Loucy (cell line): ENCODE data around the gene LTC4S.

Experiments
- H2AFZ ChIP-seq: fragments of 200-600 bp; sonication (generic); 2 replicates; pipeline ENCODE4 v1.6.0; 2016; ENCODE audit warnings: antibody characterized with exemption, mild to moderate bottlenecking, low read length, moderate library complexity
- H3F3A ChIP-seq: fragments of 200-600 bp; 2 replicates; pipeline ENCODE4 v1.6.0; 2016; ENCODE audit warnings: antibody characterized with exemption, low read depth, mild to moderate bottlenecking
- H3K27me3 ChIP-seq: fragments of 200-600 bp; sonication (generic); 2 replicates; pipeline ENCODE4 v1.6.1; 2014; ENCODE audit warnings: low read length, mild to moderate bottlenecking; ENCODE audit not compliant: insufficient read depth, poor library complexity, severe bottlenecking
- H3K36me3 ChIP-seq: fragments of 200-600 bp; sonication (generic); 2 replicates; pipeline ENCODE4 v1.6.1; 2016; ENCODE audit warnings: low read length; ENCODE audit not compliant: insufficient read depth
- H3K4me1 ChIP-seq: fragments of 200-600 bp; sonication (generic); 2 replicates; pipeline ENCODE4 v1.5.1; 2014; ENCODE audit warnings: low read length, mild to moderate bottlenecking; ENCODE audit not compliant: insufficient read depth, poor library complexity, severe bottlenecking
- H3K4me2 ChIP-seq: fragments of 200-600 bp; sonication (generic); 2 replicates; pipeline ENCODE4 v1.6.0; 2014; ENCODE audit warnings: antibody characterized with exemption, low read length, low read depth, mild to moderate bottlenecking; ENCODE audit not compliant: poor library complexity, severe bottlenecking
- H3K4me3 ChIP-seq: fragments of 200-600 bp; sonication (generic); 2 replicates; pipeline ENCODE4 v1.5.1; 2014; ENCODE audit warnings: low read length, mild to moderate bottlenecking, mixed read lengths; ENCODE audit not compliant: poor library complexity, severe bottlenecking
- H3K79me2 ChIP-seq: fragments of 200-600 bp; sonication (generic); 2 replicates; pipeline ENCODE4 v1.6.1; 2014; ENCODE audit warnings: low read length; ENCODE audit not compliant: insufficient read depth
- H3K9ac ChIP-seq: fragments of 200-600 bp; sonication (generic); 2 replicates; pipeline ENCODE4 v1.6.0; 2014; ENCODE audit warnings: mild to moderate bottlenecking, low read depth, low read length, moderate library complexity; ENCODE audit not compliant: poor library complexity, severe bottlenecking
- H3K9me2 ChIP-seq: fragments of 200-600 bp; sonication (generic); replicated peaks from 2 replicates; pipeline ENCODE4 v1.6.1; 2016; ENCODE audit warnings: low read depth, low read length, mixed read lengths
- H3K9me3 ChIP-seq: fragments of 200-600 bp; sonication (generic); 2 replicates; pipeline ENCODE4 v1.6.1; 2014; ENCODE audit warnings: mild to moderate bottlenecking, antibody characterized with exemption, low read length, low read depth; ENCODE audit not compliant: insufficient read depth
- H4K20me1 ChIP-seq: fragments of 200-600 bp; sonication (generic); 2 replicates; pipeline ENCODE4 v1.6.0; 2014; ENCODE audit warnings: antibody characterized with exemption, low read length, mild to moderate bottlenecking; ENCODE audit not compliant: insufficient read depth, poor library complexity, severe bottlenecking
- EZH2phosphoT487 ChIP-seq: fragments of 200-600 bp; IDR thresholded peaks from 2 replicates; pipeline ENCODE4 v1.6.1; 2018; ENCODE audit warnings: antibody characterized with exemption, mild to moderate bottlenecking, moderate library complexity, borderline replicate concordance
- TF ChIP-seq, protein P1 (sequence below): fragments of 200-600 bp; sonication (generic); conservative IDR thresholded peaks from 2 replicates; pipeline ENCODE4 v1.5.1; 2014; ENCODE audit warnings: mild to moderate bottlenecking, antibody characterized with exemption, low read length

Gene LTC4S

DNA sequence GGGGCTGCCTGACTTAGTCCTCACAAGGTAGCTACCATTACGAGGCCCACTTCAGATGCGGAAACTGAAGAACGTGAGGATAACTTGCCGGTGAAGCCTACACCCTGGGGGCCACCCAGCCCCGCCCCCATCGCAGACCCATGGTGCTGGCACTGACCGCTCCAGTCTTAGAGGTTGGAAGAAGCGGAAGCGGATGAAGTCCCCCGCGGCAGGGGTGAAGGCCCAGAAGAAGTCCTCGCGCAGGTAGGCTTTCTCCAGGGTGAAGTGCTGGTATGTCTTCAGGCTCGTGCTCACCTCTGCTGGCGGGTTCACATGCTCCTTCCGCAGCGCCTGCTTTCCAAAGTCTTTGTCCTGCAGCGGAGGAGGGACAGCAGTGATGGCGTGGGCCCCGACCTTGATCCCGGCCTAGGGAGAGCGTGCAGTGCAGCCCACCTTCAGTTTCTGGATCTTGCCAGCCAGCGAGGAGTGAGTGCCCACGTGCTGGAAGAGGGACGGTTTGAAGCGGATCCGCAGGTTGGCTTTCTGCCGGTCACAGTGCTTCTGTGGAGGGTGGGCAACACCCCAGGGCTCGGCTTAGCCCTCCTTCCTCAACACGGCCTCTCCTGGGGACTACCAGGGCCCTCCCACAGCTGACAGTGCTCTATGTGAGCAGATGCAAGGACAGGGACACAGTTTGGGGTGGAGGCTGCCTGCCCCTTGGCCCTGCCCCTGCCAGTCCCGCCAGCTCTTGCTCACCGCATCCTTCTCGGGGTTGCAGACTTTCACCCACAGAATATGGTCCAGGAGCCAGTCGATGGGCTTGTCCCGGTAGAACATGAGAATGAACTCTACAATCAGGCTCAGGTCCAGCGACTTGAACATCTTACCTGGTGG, 5.2 kb downstream of the LTC4S start:
- peaks cover 6% of the 10 kb centered on the region; the same call in 1 of the 2 replicates for H3K36me3 ChIP-seq
- H3F3A ChIP-seq, result no peaks in the 10 kb centered on the region
- H3K9ac ChIP-seq, result no peak overlapping the region
- no peaks in the 10 kb centered on the region for H3K9me3 ChIP-seq
- H3K4me2 ChIP-seq, result no peak overlapping the region
- H3K9me2 ChIP-seq, result no peaks in the 10 kb centered on the region
- H3K79me2 ChIP-seq, result no peaks in the 10 kb centered on the region; the same call in 1 of the 2 replicates
- no peaks in the 10 kb centered on the region for H3K27me3 ChIP-seq
- H3K4me3 ChIP-seq, result no peak overlapping the region
- TF ChIP-seq, protein P1, sequence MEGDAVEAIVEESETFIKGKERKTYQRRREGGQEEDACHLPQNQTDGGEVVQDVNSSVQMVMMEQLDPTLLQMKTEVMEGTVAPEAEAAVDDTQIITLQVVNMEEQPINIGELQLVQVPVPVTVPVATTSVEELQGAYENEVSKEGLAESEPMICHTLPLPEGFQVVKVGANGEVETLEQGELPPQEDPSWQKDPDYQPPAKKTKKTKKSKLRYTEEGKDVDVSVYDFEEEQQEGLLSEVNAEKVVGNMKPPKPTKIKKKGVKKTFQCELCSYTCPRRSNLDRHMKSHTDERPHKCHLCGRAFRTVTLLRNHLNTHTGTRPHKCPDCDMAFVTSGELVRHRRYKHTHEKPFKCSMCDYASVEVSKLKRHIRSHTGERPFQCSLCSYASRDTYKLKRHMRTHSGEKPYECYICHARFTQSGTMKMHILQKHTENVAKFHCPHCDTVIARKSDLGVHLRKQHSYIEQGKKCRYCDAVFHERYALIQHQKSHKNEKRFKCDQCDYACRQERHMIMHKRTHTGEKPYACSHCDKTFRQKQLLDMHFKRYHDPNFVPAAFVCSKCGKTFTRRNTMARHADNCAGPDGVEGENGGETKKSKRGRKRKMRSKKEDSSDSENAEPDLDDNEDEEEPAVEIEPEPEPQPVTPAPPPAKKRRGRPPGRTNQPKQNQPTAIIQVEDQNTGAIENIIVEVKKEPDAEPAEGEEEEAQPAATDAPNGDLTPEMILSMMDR, result no peak
- TF ChIP-seq EZH2phosphoT487, result no peak
- H4K20me1 ChIP-seq, result peaks cover 5% of the 10 kb centered on the region
- peaks cover 14% of the 10 kb centered on the region for H3K4me1 ChIP-seq
- H2AFZ ChIP-seq, result no peak overlapping the region

DNA sequence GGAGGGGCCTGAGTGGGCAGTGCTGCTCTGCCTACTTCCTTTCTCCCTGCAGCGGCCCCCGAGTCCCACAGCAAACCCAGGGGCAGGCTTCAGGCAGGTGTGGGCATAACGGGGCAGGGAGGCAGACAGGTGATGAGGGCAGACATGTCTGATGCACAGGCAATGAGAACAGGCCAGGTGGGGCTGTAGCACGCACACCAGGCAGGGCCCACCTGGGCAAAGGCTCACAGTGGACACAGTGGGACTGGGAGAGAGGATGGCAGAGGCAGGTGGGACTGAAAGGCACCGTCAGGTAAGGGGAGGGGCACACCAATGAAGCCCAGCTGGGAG, 5.8 kb downstream of the LTC4S start:
- Histone ChIP-seq H3K36me3 (peaks cover 6% of the 10 kb centered on the region; the same call in 1 of the 2 replicates), H3F3A (no peaks in the 10 kb centered on the region), H3K9me2 (no peaks in the 10 kb centered on the region), H3K79me2 (peaks cover 3% of the 10 kb centered on the region; the same call in 1 of the 2 replicates), H3K4me2 (no peak overlapping the region), H3K9me3 (no peaks in the 10 kb centered on the region), H4K20me1 (peaks cover 10% of the 10 kb centered on the region), H3K4me3 (no peak overlapping the region), H3K9ac (no peak overlapping the region), H3K27me3 (no peaks in the 10 kb centered on the region), H2AFZ (no peak overlapping the region), H3K4me1 (peaks cover 14% of the 10 kb centered on the region)
- TF ChIP-seq, protein P1, result no peak
- TF ChIP-seq EZH2phosphoT487, result no peak

DNA sequence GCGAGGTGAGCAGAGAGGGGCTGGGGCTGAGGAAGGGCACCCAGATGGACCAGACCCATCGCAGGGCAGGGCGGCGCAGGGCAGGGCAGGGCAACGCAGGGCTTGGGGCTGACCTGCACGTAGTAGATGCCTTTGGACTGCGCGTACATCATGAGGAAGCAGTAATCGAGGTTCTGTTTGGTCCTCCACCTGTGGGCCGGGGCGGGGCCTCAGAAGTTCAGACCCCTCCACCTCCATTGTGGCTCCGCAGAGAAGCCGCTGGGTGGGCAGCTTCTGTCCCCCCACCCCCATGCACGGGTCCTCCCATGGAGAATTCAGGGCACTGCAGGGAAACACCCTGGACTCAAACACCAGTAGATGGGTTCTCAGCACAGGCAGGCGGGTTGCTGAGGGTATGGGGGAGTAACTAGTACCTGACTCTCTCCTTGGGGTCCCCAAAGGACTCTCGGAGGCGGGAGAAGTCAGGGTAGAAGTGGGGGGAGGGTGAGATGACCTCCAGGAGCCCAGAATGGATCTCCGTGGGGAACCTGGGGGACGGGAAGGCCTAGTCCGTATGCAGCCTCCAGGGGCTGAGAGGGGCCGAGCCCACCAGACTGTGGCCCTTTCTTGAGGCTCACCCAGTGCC, 6.4 kb downstream of the LTC4S start:
- Histone ChIP-seq H3K4me2 (no peak overlapping the region), H3K9me2 (no peaks in the 10 kb centered on the region), H3K9ac (no peak overlapping the region), H4K20me1 (peaks cover 12% of the 10 kb centered on the region), H3K36me3 (peaks cover 6% of the 10 kb centered on the region; the same call in 1 of the 2 replicates), H3K9me3 (no peaks in the 10 kb centered on the region), H3K27me3 (no peaks in the 10 kb centered on the region), H3K79me2 (peaks cover 9% of the 10 kb centered on the region), H3F3A (no peaks in the 10 kb centered on the region), H3K4me1 (peaks cover 15% of the 10 kb centered on the region), H3K4me3 (no peak overlapping the region), H2AFZ (no peak overlapping the region)
- TF ChIP-seq, protein P1, result no peak
- no peak for TF ChIP-seq EZH2phosphoT487
